Measurements from ENCODE around the gene XPNPEP1.

The XPNPEP1 gene

GRCh38 chr10:109823196-109823595, 100.1 kb downstream of the XPNPEP1 start:
- no peak for TF ChIP-seq GATA3 (IDR thresholded peaks at IDR 0.05; ENCODE audit: low read depth, low read length)
- TF ChIP-seq GATA2 (IDR thresholded peaks at IDR 0.05; ENCODE audit: low read depth, low read length) = no peak

DNA sequence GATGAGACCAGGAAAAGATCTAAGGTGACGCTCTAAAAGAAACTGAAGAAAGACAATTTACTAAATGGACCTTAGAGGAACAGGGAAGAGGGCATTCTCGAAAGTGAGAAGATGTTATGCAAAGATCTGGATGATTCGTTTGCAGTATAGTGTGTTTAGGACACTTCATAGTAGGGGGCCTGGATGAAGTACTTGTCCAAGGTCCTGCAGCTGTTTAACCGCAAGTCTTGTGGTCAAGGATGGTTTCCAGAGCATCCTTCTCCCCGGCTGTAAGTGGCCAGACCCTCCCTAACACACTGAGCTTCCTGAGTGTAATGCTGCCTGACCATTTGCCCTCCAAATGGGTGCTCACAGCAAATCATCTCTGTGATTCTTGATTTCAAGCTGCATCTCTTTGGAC, 101.6 kb downstream of the XPNPEP1 start:
- TF ChIP-seq GATA2 (IDR thresholded peaks at IDR 0.05; ENCODE audit: low read depth, low read length) (no peak), GATA3 (IDR thresholded peaks at IDR 0.05; ENCODE audit: low read depth, low read length) (no peak)

DNA sequence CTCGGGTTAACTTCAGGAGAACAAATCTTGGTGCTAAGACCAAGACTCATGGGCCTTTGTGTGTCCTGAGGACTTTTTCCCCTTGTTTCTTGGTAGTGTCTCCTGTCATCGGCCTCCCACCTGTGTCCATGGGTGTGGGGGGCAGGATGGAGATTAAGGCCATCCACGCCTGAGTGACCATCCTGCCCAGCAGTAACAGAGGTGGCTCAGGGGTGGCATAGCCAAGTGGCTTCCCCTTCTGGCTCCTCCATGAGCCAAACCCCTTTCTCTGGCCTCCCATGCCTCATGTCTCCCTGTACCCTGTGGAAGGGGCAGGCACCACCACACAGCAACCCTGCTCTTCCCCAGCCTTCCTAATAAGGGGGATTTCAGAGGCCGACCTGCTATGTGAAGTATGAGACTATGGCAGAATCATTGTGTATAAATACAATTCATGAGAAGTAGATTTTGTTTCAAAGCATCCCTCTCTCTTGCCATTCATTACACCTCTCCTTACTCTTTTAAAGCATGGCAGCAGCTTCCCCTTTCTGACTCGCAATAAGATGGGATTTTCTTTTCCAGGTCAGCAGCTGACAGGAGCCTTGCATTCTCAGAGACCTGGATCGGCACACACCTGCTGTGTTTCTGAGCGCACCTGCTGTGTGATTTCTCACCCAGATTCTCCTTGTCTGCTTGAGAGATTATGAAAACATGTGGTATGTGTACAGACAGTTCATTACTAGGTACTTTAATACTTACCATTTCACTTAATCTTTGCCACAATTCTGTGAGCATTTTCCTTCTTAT, 102.5 kb downstream of the XPNPEP1 start:
- TF ChIP-seq GATA2 (IDR thresholded peaks at IDR 0.05; ENCODE audit: low read depth, low read length) (no peak), GATA3 (IDR thresholded peaks at IDR 0.05; ENCODE audit: low read depth, low read length) (no peak)

DNA sequence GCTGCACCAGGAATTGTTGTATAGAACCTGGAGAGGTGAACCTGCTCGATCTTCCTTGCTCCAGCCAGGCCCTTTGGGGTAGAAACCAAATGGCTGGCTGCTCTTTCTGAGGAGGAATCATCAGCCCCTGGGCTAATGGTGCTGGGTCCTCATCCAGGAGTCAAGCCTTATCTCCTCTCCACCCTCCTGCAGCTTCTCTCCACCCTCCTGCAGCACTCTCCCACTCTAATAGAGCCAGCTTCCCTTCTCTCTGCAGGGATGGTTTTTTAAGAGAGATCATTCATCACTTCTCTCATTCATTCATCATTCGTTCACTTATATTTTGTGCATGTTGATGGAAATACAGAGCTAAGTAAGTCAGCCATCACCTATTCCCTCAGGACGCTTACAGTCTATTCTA, 103.5 kb downstream of the XPNPEP1 start:
- TF ChIP-seq GATA3 (IDR thresholded peaks at IDR 0.05; ENCODE audit: low read depth, low read length) (no peak), GATA2 (IDR thresholded peaks at IDR 0.05; ENCODE audit: low read depth, low read length) (no peak)
